GM19463 (cell line): ENCODE data around the gene DAAM1.

Experiments used
- ATAC-seq: cut with Tn5 transposase; IDR thresholded peaks from one replicate; pipeline ENCODE4 v1.9.1; 2021; ENCODE audit warnings: mild to moderate bottlenecking, moderate library complexity; ENCODE audit not compliant: unreplicated experiment

Gene DAAM1

GRCh38 chr14:59254146-59254910, 65.9 kb downstream of the DAAM1 start:
- ATAC-seq: no peak

- peak; percentile 83 for ATAC-seq
Measured at GRCh38 chr14:59254911-59255545, 66.6 kb downstream of the DAAM1 start.

GRCh38 chr14:59256331-59256730, 67.9 kb downstream of the DAAM1 start:
- ATAC-seq: no peak

GRCh38 chr14:59261334-59261733, 72.9 kb downstream of the DAAM1 start:
- no peak for ATAC-seq

GRCh38 chr14:59262717-59263454, 74.4 kb downstream of the DAAM1 start:
- no peak for ATAC-seq

GRCh38 chr14:59265808-59266207, 77.3 kb downstream of the DAAM1 start:
- no peak for ATAC-seq

GRCh38 chr14:59267046-59267445, 78.6 kb downstream of the DAAM1 start:
- ATAC-seq: no peak

- ATAC-seq: no peak
Measured at GRCh38 chr14:59268011-59268410, 79.5 kb downstream of the DAAM1 start.

- ATAC-seq: no peak
Measured at GRCh38 chr14:59268858-59269257, 80.4 kb downstream of the DAAM1 start.

GRCh38 chr14:59269466-59269865, 81.0 kb downstream of the DAAM1 start:
- no peak for ATAC-seq

- ATAC-seq: no peak
Measured at GRCh38 chr14:59271256-59271655, 82.8 kb downstream of the DAAM1 start.

- ATAC-seq: no peak
Measured at GRCh38 chr14:59271734-59272133, 83.3 kb downstream of the DAAM1 start.

- ATAC-seq: no peak
Measured at GRCh38 chr14:59272633-59273032, 84.2 kb downstream of the DAAM1 start.

GRCh38 chr14:59273737-59274136, 85.3 kb downstream of the DAAM1 start:
- ATAC-seq: no peak

GRCh38 chr14:59274991-59275391, 86.5 kb downstream of the DAAM1 start:
- ATAC-seq: peak; percentile 57

- ATAC-seq: peak; percentile 75
Measured at GRCh38 chr14:59275668-59276067, 87.2 kb downstream of the DAAM1 start.

GRCh38 chr14:59276235-59276634, 87.8 kb downstream of the DAAM1 start:
- no peak for ATAC-seq

- no peak for ATAC-seq
Measured at GRCh38 chr14:59277659-59278058, 89.2 kb downstream of the DAAM1 start.

GRCh38 chr14:59278111-59278510, 89.6 kb downstream of the DAAM1 start:
- ATAC-seq: no peak

- no peak for ATAC-seq
Measured at GRCh38 chr14:59280961-59281360, 92.5 kb downstream of the DAAM1 start.

- ATAC-seq: no peak
Measured at GRCh38 chr14:59281609-59282377, 93.3 kb downstream of the DAAM1 start.
